ENCODE results near the gene LCN9.
"Not testable (repeated sequence)": the region's sequence is repeated elsewhere in the genome, so short reads cannot be mapped to it uniquely, and the experiment has no call there.

Gene LCN9

GRCh38 chr9:135648494-135649410 is 14.4 kb upstream of the LCN9 start:
- no peak for DNase-seq

- DNase-seq: no peak
Observed at GRCh38 chr9:135649508-135649907, 13.6 kb upstream of the LCN9 start.

GRCh38 chr9:135650408-135650807 is 12.7 kb upstream of the LCN9 start:
- DNase-seq: no peak

GRCh38 chr9:135655317-135655716 is 7.8 kb upstream of the LCN9 start:
- no peak for DNase-seq

- DNase-seq: no peak
Observed at GRCh38 chr9:135657416-135657815, 5.7 kb upstream of the LCN9 start.

GRCh38 chr9:135659252-135659651 is 3.9 kb upstream of the LCN9 start:
- DNase-seq: no peak

GRCh38 chr9:135660407-135660806 is 2.7 kb upstream of the LCN9 start:
- DNase-seq: no peak

- no peak for DNase-seq
Observed at GRCh38 chr9:135661816-135662560, 1.1 kb upstream of the LCN9 start.

- DNase-seq: no peak
Observed at GRCh38 chr9:135663451-135663770, 302 bp downstream of the LCN9 start.

- no peak for DNase-seq
Observed at GRCh38 chr9:135663857-135664256, 748 bp downstream of the LCN9 start.

GRCh38 chr9:135664266-135664665 is 1.2 kb downstream of the LCN9 start:
- no peak for DNase-seq

- no peak for DNase-seq
Observed at GRCh38 chr9:135664801-135665794, 2.0 kb downstream of the LCN9 start.

GRCh38 chr9:135665795-135666189 is 2.7 kb downstream of the LCN9 start:
- DNase-seq: no peak

GRCh38 chr9:135666534-135667462 is 3.7 kb downstream of the LCN9 start:
- no peak for DNase-seq

GRCh38 chr9:135667463-135668001 is 4.4 kb downstream of the LCN9 start:
- no peak for DNase-seq

- not testable (repeated sequence) for DNase-seq
Observed at GRCh38 chr9:135669018-135669417, 5.9 kb downstream of the LCN9 start.

GRCh38 chr9:135669616-135670285 is 6.6 kb downstream of the LCN9 start:
- DNase-seq: no peak

GRCh38 chr9:135670721-135671590 is 7.8 kb downstream of the LCN9 start:
- no peak for DNase-seq

GRCh38 chr9:135671591-135672041 is 8.5 kb downstream of the LCN9 start:
- DNase-seq: no peak

- not testable (repeated sequence) for DNase-seq
Observed at GRCh38 chr9:135672786-135673185, 9.7 kb downstream of the LCN9 start.

All from kidney glomerular epithelial cell (primary cell).